GM18517 (cell line): ENCODE results near the gene GNAO1.

Source experiments
- ATAC-seq: cut with Tn5 transposase; IDR thresholded peaks from one replicate; pipeline ENCODE4 v1.9.1; 2021; ENCODE audit warnings: mild to moderate bottlenecking, moderate library complexity; ENCODE audit not compliant: unreplicated experiment

GNAO1 gene

GRCh38 chr16:56197192-56197992 is 6.1 kb downstream of the GNAO1 start:
- no peak for ATAC-seq

DNA sequence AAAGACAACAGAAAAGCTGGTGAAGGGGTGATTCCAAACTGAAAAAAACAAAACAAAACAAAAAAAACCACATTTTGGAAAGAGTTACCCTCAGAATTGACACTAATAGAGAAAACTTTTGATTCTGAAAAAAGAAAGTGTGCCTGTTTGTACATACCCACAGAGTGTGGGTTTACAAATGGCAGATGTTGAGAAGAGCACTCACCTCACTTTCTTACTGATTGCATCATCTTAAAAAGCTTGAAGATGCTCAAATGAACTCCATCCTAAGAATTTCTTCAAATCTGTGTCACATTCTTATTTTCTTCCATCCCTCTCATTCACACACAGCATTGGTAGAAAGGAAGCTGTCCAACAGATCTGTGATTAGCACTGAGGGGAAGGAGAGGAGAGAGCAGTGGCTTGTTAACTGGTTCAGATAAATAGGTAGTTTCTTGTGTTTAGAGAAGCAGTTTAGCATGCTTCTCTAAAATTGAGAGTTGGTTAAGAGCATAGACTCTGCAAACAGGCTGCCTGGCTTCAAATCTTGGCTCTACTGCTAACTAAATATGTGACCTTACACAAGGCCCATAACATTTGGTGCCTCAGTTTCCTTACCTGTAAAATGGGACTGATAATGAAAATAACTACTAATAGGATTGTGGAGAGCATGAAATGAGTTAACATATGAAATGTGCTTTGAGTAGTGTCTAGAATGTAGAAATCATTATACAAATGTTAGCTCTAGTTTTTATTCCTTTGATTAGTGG is 6.9 kb downstream of the GNAO1 start:
- peak; percentile 47 for ATAC-seq

GRCh38 chr16:56198755-56199114 is 7.4 kb downstream of the GNAO1 start:
- ATAC-seq = no peak

DNA sequence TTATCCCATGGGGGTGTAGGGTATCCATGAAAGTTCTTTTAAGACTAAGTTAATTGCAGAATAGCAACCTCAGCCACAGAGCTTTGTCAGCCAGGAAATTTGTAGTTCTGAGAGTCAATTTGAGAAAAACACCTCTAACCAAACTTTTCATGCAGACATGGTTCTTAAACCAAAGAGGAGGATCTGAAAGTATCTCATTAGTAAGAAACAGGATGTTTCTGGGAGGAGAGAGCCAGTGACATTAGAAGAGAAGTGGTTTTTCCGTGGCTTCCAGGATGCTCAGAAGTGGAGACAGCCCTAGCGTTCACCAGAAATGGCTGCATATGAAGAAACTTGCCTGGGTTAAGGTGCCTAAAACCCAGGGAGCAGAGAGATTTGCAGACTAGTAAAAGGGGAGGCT is 7.9 kb downstream of the GNAO1 start:
- peak; percentile 49 for ATAC-seq

GRCh38 chr16:56201030-56201429 is 9.7 kb downstream of the GNAO1 start:
- ATAC-seq = no peak

DNA sequence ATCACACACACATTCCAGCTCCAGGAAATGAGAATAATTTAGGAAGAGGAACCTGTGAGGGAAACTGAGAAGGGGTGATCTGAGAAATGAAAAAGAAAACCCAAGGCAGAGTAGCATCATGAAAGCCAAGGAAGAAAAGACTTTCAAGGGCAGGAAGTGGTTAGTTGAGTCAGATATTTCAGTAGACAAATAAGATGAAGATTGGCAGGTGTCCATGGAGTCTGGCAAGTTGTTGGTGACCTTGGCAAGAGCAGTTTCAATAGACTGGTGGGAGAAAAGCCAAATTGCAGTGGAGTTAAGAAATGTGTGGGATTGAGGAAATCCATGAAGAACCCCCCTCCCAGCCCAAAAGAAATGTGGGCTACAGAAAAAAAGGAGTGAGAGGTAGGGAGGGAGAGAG is 10.7 kb downstream of the GNAO1 start:
- no peak for ATAC-seq

GRCh38 chr16:56203052-56203451 is 11.8 kb downstream of the GNAO1 start:
- ATAC-seq = peak; percentile 53

DNA sequence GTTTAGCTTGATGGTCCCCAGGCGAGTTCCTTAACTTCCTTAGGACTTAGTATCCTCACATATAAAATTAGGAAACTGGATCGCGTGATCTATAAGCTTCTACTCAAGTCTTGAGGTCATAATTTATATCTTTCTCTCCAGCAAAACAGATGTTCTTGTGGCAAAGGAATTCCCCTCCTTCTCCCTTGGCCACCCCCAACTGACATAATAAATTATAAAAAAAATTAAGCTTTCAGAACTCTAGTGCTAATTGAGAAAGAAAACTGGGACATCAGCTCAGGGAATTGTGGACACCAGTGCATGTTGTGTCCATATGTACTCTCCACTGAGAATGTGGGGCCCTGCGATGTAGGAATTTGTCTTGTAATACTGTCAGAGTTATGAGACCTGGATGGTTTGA is 13.5 kb downstream of the GNAO1 start:
- ATAC-seq = no peak

DNA sequence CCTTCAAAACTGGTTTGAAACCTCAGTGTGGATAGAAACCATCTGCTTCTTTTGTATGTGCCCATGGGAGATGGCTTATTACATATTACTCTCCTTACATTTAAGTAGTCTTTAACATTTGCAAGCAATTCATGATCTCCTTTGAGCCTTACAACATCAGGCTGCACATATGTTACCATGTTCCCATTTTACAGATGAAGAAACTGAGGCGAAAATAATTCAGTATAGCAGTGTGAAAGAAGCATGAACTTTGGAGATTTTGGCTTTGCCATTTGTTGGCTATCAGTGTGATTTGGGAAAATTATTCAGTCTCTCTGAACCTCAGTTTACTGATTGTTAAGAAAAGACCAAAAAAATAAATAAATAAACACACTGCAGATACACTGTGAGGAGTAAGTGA is 15.7 kb downstream of the GNAO1 start:
- ATAC-seq = no peak

DNA sequence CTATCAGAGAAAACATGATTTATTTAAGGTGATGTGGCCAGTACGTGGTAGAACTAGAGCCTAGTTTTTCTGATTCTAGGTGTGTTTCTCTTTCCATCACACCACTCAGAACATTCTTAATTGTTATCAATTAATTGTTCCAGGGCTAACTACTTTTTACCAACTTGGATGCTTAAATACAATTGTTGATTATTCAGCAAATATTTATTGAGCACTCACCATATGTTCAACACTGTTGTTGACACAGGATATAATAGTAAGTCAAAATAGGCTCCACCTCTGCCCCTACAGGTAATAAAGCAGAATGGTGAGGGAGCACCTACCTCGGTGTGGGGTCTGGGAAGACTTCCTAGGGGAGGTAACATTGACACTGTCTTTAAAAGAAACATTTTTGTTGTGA is 16.1 kb downstream of the GNAO1 start:
- no peak for ATAC-seq

- ATAC-seq = no peak
These were observed 20.2 kb downstream of the GNAO1 start for GRCh38 chr16:56211435-56211981.

DNA sequence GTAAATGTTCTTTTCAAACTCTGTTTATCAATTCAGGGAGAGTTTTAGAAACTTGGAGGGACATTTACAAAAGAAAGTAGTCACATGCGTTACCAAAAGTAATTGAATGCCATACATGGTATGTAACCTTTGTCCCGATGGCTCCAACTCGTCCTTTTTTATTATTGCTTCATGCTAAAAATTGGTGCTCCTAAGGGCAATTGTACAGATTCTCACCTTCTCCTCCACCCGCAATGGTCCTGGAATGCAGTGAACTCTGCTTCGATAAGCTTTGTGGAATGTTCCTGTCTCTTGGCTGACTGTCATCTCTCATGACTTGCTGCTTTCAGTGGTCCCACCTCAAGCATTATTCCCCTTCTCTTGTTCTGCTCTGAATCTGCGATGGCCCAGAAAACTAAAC is 20.9 kb downstream of the GNAO1 start:
- ATAC-seq = no peak

DNA sequence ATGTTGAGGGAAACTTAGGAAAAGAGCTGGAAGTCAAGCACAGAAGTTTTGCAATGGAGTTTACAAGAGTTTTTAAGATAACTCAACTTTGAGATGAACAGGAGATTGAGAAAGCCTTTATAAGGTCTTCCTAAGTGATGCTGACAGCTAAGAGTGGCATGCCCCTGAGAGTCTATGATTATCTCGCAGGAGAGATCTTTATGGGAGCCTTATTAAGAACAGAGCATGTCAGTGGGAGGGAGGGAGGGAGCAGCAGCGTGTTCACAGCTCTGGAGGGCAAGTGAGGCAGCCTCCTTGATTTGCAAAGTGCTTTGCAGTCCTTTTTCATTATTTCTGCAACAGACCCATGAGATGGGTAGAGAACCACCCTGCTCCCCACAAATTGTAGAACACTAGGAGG is 30.7 kb downstream of the GNAO1 start:
- ATAC-seq = no peak

GRCh38 chr16:56222474-56222997 is 31.2 kb downstream of the GNAO1 start:
- no peak for ATAC-seq

DNA sequence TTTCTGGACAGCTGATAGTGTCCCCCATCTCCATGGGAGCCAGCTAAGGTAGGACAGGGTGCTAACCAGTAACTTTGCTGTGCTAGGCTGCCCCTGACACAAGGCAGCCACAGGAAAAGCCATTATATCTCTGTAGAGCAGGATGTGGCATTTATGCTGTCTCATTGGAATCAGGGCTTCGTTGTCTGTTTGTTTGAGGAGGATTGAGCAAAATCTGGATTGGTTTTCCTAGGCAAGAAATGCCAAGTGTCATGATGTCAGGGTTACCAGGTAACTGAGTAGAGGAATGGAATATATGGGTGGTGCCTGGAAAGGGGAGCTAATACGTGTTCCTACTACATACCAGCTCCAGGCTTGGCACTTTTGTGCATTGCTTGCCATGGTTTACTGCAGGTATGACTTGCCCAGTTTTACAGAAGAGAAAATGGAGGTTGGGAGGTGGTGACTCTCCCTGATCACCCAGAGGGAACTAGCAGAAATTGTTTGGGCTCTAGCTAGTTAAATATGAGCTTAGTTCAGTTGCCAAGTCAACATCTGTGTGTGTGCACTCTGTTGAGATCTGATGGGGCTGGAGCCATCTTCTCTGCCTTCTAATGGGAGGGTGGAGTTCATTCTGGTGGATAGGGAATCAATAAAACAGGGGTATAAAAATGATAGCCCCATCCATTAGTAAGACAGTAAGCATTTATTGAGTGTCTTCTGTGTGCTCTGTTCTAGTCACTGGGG is 33.9 kb downstream of the GNAO1 start:
- ATAC-seq = no peak

GRCh38 chr16:56226187-56226586 is 34.9 kb downstream of the GNAO1 start:
- no peak for ATAC-seq

DNA sequence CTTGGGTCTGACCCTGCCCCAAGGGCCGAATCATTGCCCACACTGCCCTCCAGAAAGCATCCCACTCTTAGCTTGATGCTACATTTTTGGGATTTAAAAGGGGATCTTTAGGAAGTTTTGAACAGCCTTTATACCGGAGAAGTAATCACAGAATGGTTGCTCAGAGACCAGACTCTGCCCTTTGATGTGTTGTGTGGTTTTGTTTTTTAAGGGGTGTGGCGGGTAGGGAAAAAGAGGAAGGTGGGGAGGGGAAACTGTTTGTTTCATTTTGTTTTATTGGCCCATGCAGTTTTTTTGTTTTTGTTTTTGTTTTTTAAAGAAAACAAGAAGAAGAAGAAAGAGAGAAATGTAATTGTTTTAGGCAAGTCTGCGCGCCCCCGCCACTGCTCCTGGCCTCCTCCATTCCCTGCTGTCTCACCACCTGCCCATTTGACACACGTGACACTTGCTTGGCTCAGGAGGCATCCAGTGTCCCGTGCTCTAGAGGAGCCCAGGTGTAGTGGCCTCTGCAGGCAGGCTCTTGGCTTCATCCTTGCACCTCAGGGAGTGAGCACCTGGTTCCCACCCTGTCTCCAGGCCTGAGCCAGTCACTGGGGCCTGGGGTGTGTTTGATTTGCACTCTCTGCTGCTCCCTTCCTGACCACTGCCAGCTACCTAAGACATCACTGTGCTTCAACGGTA is 35.7 kb downstream of the GNAO1 start:
- ATAC-seq = no peak

DNA sequence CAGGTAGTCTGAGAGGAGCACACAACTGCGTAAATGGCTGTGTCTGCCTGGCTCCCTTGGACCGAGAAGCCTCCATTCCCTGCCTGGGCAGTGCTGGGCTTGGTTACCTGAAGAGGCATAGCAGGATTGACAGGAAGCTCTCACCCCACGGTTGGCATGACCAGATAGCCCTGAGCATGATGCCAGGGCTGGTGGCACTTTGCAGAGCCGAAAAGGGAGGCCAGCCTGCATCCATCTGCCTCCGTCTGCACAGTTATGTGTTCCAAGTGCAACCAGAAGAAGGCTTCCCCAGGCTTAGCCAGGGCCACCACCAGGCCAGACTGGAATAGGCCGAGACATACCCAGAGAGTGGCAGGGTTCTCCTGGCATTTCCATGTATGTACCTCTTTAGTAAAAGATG is 36.6 kb downstream of the GNAO1 start:
- ATAC-seq = no peak

- ATAC-seq = no peak
These were observed 37.2 kb downstream of the GNAO1 start for GRCh38 chr16:56228476-56228875.

DNA sequence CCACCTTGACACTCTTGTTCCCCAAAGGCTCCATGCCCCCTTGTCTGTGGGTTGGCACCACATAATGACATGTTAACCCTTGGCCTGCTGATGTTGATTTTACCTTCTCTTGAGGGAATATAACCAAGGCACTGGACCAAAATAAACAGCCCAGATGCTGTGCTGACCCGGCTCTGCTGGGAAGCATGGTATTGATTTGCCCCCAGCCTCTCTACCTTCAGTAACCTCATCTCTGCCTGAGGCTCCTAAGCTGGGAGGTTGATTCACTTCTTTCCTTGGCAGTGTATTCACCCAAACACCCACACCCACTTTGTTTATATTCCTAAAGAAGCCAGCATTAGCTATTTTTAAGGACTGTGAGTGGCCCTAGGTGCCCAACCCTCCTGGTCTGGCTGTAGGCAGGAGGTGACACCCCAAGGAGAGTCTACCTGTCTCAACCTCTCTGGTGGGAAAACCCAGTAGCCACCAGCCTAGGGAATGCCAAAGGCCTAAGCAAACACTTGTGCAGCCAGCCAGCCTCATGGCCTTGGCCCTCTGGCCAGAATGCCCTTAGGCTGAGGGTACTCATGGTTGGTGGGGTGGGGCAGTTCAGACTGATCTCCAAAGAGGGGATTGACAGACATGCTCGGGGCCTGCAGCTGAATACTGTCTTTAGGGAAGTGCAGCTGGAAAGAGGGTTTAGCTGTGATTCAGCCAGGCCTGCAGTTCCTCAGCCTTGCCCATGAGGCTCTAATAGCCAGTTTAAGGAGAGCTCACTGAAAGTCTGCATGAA is 42.7 kb downstream of the GNAO1 start:
- ATAC-seq = no peak
